Measurements from ENCODE around the gene CHMP1A. TPM values are rescaled to one million over a fixed set of nuclear protein-coding genes. Genes with fewer than 3 reads are reported as not detected.
"Not testable (repeated sequence)": the region's sequence is repeated elsewhere in the genome, so short reads cannot be mapped to it uniquely, and the experiment has no call there.

CHMP1A gene
- 10 to 100 TPM; 61.0 to 73.4 TPM for total RNA-seq

DNA sequence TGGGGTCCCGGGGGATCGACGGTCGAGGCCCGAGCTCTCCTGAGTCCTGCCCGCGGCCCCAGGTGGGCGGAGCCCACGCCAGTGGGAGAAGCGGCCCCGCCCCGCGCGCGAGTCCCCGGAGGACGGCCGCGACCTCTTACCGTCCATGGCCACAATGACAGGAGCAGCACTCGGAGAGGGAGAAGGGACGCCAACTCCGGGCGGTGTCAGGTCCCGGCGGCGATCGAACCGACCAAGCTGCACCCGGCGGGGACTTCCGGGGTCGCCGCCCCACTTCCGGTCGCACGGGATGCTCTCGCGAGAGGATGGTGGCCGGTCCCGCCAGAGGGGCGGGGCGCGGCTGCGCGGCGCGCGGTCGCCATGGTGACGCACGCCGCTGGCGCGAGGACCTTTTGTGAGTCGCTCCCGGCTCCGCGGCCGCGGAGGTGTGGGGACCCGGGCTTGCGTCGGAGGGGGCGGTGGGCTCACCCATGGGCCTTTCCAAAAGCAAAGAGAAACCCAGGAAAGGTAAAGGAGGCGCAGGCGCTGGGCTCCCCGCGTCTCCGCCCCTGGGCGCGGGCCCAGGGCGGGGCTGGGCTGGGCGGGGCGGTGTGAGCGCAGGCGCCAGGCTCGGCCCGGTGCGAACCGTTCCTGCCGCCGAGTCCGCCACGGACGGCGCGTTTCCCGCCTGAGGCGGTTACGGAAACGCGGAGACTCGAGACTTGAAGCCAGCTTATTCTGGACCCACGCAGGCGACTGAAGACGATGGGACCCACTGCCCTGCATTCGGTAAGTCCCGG is at the start of gene CHMP1A, which contains the start of gene SPATA33:
TSS of gene CHMP1A (minus strand) at position 267 of the 779 bp plus-strand sequence. CDS start at position 147, 120 bp downstream.
TSS of gene SPATA33 (plus strand) at position 395 of the 779 bp plus-strand sequence. CDS start at position 471, 76 bp downstream.
- Mint-ChIP-seq H3K9me3 (no peaks in the 10 kb centered on the region), H3K27ac (peak within 1 kb of the TSS; percentile 83 to 96), H3K36me3 (peaks cover 31 to 40% of the 10 kb centered on the region in 2 donors)
- DNase-seq (ENCODE audit: low spot score in 2 of 2) (peak; percentile 95 to 97), ATAC-seq (peak; percentile 93 to 95)

DNA sequence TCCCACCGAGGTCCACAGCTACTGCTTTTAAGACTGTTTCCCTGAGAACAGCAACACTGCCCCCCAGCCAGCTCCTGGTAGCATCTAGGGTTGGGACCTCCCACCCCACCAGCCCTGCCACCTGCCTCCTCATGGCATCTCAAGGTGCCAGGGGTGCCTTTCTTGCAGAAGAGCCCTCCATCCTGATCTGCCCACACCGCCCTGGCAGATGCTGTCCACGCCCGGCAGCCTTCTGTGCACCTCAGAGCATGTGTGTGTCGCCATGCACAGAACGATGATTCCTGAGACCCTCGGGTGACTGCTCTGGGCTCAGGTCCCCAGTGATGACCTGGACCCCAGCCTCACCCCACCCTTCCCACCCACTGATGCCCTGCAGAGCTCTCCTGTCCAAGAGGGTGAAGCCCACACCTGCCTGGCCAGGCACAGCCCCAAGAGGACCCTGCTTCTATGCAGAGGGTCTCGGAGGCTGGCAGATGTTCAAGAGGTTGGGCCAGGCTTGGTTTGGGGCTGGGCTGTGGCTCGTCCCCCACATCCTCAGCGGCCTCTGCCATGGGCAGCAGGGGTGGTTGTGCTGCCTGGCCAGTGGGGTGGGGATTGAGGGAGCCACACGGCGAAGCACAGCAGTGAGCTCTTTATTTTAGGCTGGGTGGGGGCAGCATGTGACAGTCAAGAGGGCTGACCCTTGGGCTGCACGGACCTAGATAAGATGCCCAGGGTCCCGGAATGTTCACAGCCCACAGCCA is 49.2 kb upstream of the CHMP1A start:
- no peak for ATAC-seq
- H3K27ac Mint-ChIP-seq: no peak overlapping the region
- H3K9me3 Mint-ChIP-seq: no peaks in the 10 kb centered on the region
- H3K36me3 Mint-ChIP-seq: no peaks in the 10 kb centered on the region
- no peak for DNase-seq (ENCODE audit: low spot score in 2 of 2)

DNA sequence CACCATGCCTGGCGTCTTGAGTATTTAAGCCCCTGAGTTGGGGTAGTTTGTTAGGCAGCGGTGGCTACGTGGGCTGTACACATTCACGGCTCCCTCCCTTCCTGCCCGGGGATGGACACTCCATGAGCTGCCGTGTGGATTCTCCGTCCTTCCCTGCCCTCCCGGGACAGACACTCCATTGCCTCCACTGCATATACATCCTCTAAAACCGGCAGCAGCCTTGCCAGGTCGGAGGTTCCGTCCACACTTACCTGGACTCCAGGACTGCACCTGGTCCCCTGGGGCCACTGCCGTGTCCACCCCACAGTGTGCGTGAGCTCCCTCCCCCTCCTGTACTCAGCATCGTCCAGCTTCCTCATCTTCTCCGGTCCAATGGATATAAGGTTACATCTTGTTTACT is 47.5 kb upstream of the CHMP1A start:
- Mint-ChIP-seq H3K36me3 (no peaks in the 10 kb centered on the region), H3K9me3 (no peaks in the 10 kb centered on the region), H3K27ac (no peak overlapping the region)
- no peak for ATAC-seq
- DNase-seq (ENCODE audit: low spot score in 2 of 2): no peak

DNA sequence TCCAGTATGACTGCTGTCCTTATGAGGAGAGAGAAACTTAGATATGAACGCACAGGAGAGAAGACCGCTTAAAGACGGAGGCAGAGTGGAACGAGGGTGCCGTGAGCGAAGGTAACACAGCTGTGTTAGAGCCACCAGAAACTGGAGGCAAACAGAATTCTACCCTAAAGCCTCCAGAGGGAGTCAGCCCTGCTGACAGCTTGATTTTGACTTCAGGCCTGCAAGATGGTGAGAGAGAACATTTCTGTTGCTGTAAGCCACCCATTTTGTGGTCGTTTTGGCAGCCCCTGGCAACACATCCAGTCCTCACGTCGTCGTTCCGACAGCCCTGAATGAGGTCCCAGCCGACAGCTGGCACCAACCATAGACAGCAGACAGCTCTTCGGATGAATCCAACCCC is 46.8 kb upstream of the CHMP1A start:
- Mint-ChIP-seq H3K27ac (no peak overlapping the region), H3K9me3 (no peaks in the 10 kb centered on the region), H3K36me3 (no peaks in the 10 kb centered on the region)
- no peak for DNase-seq (ENCODE audit: low spot score in 2 of 2)
- ATAC-seq: no peak

GRCh38 chr16:89701425-89702406 is 44.2 kb upstream of the CHMP1A start, which contains the start of gene SPATA2L:
TSS of gene SPATA2L (minus strand) at chr16:89701705. CDS start at chr16:89701232, 473 bp downstream.
- Mint-ChIP-seq H3K9me3 (no peaks in the 10 kb centered on the region), H3K36me3 (no peaks in the 10 kb centered on the region), H3K27ac (peak within 1 kb of the TSS; percentile 64 to 72)
- peak; percentile 74 to 78 for ATAC-seq
- DNase-seq (ENCODE audit: low spot score in 2 of 2): peak; percentile 98 to 99

DNA sequence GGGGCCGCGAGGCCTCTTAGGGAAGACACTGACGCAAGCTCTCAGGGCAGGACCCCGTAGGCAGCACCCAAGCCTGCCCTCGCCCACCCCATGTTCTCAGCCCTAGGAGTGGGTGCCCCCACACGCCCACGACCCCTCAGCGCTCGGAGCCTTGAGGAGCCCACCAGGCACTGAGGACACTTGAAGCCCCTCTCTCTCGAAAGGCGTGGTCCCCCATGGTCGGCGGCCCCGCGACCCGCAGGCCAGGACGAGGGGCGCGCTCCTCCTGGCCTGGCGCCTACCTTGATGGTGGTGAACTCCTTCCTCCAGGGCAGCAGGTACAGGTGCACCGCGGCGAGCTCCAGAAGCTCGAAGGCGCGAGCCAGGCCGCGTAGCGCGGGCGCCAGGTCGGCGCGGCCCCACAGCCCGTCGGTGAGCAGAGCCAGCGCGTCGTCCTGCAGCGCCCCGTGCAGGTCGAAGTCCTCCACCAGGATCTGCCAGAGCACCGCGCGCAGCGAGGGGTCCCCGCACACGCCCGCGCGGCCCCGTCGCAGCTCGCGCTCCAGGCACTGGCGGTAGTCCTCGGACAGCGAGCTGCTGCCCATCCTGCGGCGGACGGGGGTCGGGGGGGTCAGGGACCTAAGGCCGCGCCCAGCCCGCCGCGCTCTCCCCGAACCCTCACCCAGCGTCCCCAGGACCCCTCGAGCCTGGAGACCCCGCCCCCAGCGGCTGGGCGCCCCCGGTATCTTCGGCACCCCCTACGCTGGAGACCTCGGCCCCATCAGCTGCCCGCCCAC is 43.3 kb upstream of the CHMP1A start:
- DNase-seq (ENCODE audit: low spot score in 2 of 2) (peak in 1 of 2 donors; percentile 64), ATAC-seq (peak; percentile 27 to 46)
- no peaks in the 10 kb centered on the region for H3K36me3 Mint-ChIP-seq
- H3K27ac Mint-ChIP-seq: peak overlapping the region; percentile 64 to 85
- no peaks in the 10 kb centered on the region for H3K9me3 Mint-ChIP-seq

- peak; percentile 34 to 54 for ATAC-seq
- peak; percentile 96 to 99 for DNase-seq (ENCODE audit: low spot score in 2 of 2)
- no peaks in the 10 kb centered on the region for H3K36me3 Mint-ChIP-seq
- peak overlapping the region; percentile 64 to 85 for H3K27ac Mint-ChIP-seq
- no peaks in the 10 kb centered on the region for H3K9me3 Mint-ChIP-seq
Observed at GRCh38 chr16:89700100-89700648, 42.7 kb upstream of the CHMP1A start.

DNA sequence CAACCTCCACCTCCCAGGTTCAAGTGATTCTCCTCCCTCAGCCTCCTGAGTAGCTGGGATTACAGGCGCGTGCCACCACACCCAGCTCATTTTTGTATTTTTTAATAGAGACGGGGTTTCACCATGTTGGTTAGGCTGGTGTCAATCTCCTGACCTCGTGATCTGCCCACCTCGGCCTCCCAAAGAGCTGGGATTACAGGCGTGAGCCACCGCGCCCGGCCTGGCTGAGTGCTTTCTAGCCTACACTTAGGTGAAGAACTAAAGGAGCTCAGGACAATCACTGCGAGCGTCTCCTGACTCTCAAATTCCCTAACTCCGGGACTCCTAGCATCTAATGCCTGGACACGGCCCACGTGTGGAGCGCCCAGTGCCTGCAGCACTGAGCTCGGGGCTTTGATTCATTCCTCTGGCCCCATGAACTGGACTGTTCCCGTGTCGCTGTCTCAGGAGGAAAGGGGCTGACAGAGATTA is 42.2 kb upstream of the CHMP1A start:
- H3K27ac Mint-ChIP-seq: peak overlapping the region in 1 of 2 donors; percentile 64
- H3K36me3 Mint-ChIP-seq; ATAC-seq; DNase-seq (ENCODE audit: low spot score in 2 of 2); H3K9me3 Mint-ChIP-seq: not testable (repeated sequence)

- H3K27ac Mint-ChIP-seq; H3K9me3 Mint-ChIP-seq; DNase-seq (ENCODE audit: low spot score in 2 of 2); ATAC-seq; H3K36me3 Mint-ChIP-seq: not testable (repeated sequence)
Observed at GRCh38 chr16:89698717-89699116, 41.2 kb upstream of the CHMP1A start.

GRCh38 chr16:89697616-89698331 is 40.3 kb upstream of the CHMP1A start:
- DNase-seq (ENCODE audit: low spot score in 2 of 2) (no peak), ATAC-seq (no peak)
- Mint-ChIP-seq H3K9me3 (no peaks in the 10 kb centered on the region), H3K27ac (no peak overlapping the region), H3K36me3 (peaks cover 0 to 6% of the 10 kb centered on the region in 2 donors)

GRCh38 chr16:89697161-89697615 is 39.7 kb upstream of the CHMP1A start:
- Mint-ChIP-seq H3K27ac (peak overlapping the region in 1 of 2 donors; percentile 35), H3K36me3 (peaks cover 0 to 6% of the 10 kb centered on the region in 2 donors), H3K9me3 (no peaks in the 10 kb centered on the region)
- DNase-seq (ENCODE audit: low spot score in 2 of 2): no peak
- no peak for ATAC-seq

- no peak for DNase-seq (ENCODE audit: low spot score in 2 of 2)
- H3K9me3 Mint-ChIP-seq: no peaks in the 10 kb centered on the region
- peaks cover 0 to 6% of the 10 kb centered on the region in 2 donors for H3K36me3 Mint-ChIP-seq
- H3K27ac Mint-ChIP-seq: peak overlapping the region in 1 of 2 donors; percentile 35
- ATAC-seq: no peak
Observed at GRCh38 chr16:89696670-89697128, 39.2 kb upstream of the CHMP1A start.

DNA sequence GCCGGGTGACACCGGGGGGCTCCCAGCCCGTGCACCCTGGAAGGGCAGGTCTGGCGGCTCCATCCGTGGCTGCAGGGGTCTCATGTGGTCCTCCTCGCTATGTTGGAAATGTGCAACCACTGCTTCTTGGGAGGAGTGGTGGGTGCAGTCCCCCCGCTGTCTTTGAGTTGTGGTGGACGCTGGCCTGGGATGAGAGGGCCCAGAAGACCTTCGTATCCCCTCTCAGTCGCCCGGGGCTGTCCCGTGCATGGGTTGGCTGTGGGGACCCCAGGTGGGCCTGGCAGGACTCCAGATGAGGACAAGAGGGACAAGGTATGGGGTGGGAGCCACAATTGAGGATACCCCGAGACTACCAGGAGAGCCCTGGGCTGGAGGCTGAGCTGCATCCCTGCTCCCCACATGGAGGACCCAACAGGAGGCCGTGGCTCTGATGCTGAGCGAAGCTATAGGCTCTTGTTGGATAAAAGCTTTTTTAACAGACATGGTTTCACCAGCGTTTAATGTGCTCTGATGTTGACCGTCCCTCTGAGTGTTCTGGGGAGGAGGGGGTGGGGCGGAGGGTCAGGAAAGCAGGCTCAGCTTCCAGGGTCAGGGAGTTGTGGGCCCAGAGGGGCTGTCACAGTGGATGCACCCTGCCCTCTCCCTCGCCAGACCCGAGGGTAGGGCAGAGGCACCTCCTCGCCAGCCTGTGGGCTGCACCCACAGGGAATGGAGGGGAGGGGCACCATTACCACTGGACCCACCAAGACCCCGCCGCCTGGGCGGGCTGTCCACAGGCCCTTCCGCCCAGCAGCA is 38.6 kb upstream of the CHMP1A start:
- H3K9me3 Mint-ChIP-seq: no peaks in the 10 kb centered on the region
- peak overlapping the region in 1 of 2 donors; percentile 35 for H3K27ac Mint-ChIP-seq
- H3K36me3 Mint-ChIP-seq: peaks cover 0 to 6% of the 10 kb centered on the region in 2 donors
- ATAC-seq (no peak), DNase-seq (ENCODE audit: low spot score in 2 of 2) (no peak)

All from activated naive CD4-positive, alpha-beta T cell treated with anti-CD3 and anti-CD28 coated beads, Interleukin-2, amount 50 U/mL, for 72 hours (primary cell).